ENCODE data around the gene RGS7. TPM values are rescaled to one million over a fixed set of nuclear protein-coding genes. Genes with fewer than 3 reads are reported as not detected.

The RGS7 gene
- total and polyA plus RNA-seq, 2 of the 8 experiments (the other 6 are each of a cell fraction or from before 2014, with no cell fraction given): 1.6 to 3.0 TPM

GRCh38 chr1:241140670-241141069 is 216.3 kb downstream of the RGS7 start (continued):
- TF ChIP-seq, protein P1, sequence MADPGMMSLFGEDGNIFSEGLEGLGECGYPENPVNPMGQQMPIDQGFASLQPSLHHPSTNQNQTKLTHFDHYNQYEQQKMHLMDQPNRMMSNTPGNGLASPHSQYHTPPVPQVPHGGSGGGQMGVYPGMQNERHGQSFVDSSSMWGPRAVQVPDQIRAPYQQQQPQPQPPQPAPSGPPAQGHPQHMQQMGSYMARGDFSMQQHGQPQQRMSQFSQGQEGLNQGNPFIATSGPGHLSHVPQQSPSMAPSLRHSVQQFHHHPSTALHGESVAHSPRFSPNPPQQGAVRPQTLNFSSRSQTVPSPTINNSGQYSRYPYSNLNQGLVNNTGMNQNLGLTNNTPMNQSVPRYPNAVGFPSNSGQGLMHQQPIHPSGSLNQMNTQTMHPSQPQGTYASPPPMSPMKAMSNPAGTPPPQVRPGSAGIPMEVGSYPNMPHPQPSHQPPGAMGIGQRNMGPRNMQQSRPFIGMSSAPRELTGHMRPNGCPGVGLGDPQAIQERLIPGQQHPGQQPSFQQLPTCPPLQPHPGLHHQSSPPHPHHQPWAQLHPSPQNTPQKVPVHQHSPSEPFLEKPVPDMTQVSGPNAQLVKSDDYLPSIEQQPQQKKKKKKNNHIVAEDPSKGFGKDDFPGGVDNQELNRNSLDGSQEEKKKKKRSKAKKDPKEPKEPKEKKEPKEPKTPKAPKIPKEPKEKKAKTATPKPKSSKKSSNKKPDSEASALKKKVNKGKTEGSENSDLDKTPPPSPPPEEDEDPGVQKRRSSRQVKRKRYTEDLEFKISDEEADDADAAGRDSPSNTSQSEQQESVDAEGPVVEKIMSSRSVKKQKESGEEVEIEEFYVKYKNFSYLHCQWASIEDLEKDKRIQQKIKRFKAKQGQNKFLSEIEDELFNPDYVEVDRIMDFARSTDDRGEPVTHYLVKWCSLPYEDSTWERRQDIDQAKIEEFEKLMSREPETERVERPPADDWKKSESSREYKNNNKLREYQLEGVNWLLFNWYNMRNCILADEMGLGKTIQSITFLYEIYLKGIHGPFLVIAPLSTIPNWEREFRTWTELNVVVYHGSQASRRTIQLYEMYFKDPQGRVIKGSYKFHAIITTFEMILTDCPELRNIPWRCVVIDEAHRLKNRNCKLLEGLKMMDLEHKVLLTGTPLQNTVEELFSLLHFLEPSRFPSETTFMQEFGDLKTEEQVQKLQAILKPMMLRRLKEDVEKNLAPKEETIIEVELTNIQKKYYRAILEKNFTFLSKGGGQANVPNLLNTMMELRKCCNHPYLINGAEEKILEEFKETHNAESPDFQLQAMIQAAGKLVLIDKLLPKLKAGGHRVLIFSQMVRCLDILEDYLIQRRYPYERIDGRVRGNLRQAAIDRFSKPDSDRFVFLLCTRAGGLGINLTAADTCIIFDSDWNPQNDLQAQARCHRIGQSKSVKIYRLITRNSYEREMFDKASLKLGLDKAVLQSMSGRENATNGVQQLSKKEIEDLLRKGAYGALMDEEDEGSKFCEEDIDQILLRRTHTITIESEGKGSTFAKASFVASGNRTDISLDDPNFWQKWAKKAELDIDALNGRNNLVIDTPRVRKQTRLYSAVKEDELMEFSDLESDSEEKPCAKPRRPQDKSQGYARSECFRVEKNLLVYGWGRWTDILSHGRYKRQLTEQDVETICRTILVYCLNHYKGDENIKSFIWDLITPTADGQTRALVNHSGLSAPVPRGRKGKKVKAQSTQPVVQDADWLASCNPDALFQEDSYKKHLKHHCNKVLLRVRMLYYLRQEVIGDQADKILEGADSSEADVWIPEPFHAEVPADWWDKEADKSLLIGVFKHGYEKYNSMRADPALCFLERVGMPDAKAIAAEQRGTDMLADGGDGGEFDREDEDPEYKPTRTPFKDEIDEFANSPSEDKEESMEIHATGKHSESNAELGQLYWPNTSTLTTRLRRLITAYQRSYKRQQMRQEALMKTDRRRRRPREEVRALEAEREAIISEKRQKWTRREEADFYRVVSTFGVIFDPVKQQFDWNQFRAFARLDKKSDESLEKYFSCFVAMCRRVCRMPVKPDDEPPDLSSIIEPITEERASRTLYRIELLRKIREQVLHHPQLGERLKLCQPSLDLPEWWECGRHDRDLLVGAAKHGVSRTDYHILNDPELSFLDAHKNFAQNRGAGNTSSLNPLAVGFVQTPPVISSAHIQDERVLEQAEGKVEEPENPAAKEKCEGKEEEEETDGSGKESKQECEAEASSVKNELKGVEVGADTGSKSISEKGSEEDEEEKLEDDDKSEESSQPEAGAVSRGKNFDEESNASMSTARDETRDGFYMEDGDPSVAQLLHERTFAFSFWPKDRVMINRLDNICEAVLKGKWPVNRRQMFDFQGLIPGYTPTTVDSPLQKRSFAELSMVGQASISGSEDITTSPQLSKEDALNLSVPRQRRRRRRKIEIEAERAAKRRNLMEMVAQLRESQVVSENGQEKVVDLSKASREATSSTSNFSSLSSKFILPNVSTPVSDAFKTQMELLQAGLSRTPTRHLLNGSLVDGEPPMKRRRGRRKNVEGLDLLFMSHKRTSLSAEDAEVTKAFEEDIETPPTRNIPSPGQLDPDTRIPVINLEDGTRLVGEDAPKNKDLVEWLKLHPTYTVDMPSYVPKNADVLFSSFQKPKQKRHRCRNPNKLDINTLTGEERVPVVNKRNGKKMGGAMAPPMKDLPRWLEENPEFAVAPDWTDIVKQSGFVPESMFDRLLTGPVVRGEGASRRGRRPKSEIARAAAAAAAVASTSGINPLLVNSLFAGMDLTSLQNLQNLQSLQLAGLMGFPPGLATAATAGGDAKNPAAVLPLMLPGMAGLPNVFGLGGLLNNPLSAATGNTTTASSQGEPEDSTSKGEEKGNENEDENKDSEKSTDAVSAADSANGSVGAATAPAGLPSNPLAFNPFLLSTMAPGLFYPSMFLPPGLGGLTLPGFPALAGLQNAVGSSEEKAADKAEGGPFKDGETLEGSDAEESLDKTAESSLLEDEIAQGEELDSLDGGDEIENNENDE (IDR thresholded peaks at IDR 0.05; ENCODE audit: insufficient replicate concordance, low read length): no peak
- TF ChIP-seq SP4 (IDR thresholded peaks at IDR 0.05; ENCODE audit: low read length): no peak
- no peak for TF ChIP-seq POLR2AphosphoS5 (IDR thresholded peaks at IDR 0.05; ENCODE audit: low read depth, low read length)
- no peak for TF ChIP-seq KDM5A (IDR thresholded peaks at IDR 0.05; ENCODE audit: low read length)
